IPS DF 6.9 (cell line): ENCODE data around the gene FGF23.

Source experiments
- DNase-seq: peaks from one replicate; pipeline ENCODE4 v3.0.0-alpha.2; 2013; ENCODE audit warnings: low read depth, low spot score
- H3K27ac ChIP-seq: one replicate; pipeline ENCODE4 v1.5.1; 2013; ENCODE audit warnings: low read length, control low read depth
- H3K27me3 ChIP-seq: 2 replicates; pipeline ENCODE4 v1.6.1; 2013; ENCODE audit warnings: mild to moderate bottlenecking, low read length; ENCODE audit not compliant: control insufficient read depth, insufficient read depth
- H3K36me3 ChIP-seq: 2 replicates; pipeline ENCODE4 v1.6.1; 2013; ENCODE audit warnings: low read length; ENCODE audit not compliant: control insufficient read depth, insufficient read depth
- H3K4me1 ChIP-seq: 2 replicates; pipeline ENCODE4 v1.6.1; 2013; ENCODE audit warnings: low read length; ENCODE audit not compliant: control insufficient read depth, insufficient read depth
- H3K4me3 ChIP-seq: 2 replicates; pipeline ENCODE4 v1.5.1; 2013; ENCODE audit warnings: mild to moderate bottlenecking, low read length
- H3K9me3 ChIP-seq: 2 replicates; pipeline ENCODE4 v1.6.1; 2013; ENCODE audit warnings: low read length, inconsistent platforms; ENCODE audit not compliant: control insufficient read depth, insufficient read depth
- WGBS: extraction: QIAGEN DNeasy Blood & Tissue Kit; methylation state at CpG from one replicate; pipeline ENCODE4 v1.1.7; 2013; ENCODE audit warnings: mixed read lengths, missing lambda C conversion rate; ENCODE audit not compliant: insufficient read length, insufficient coverage; 5-methylcytosine and 5-hydroxymethylcytosine counted together

Gene FGF23

DNA sequence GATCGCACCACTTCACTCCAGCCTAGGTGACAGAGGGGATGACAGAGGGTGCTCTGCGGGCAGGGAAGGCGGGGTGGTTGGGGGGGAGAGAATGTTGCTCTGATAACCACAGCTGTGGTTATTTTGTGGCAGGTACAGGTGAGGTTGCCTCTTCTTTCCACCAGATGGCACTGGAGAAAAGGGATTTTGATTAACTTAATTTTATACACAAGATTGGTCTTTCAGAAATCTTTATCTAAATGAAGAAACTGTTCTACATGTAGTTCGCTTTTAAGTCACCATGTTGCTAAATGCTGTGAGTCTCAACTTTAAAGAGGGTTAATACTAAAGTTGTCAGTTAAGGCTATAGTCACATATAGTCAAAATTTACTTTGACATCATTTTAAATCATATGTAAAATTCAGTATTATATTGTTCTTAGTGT is 25.7 kb downstream of the FGF23 start:
- Histone ChIP-seq H3K27ac (no peak overlapping the region), H3K9me3 (no peaks in the 10 kb centered on the region), H3K4me3 (no peak overlapping the region), H3K4me1 (no peaks in the 10 kb centered on the region), H3K27me3 (no peaks in the 10 kb centered on the region), H3K36me3 (no peaks in the 10 kb centered on the region)
- WGBS, result no CpG with 5 or more reads among the region's 4 CpGs
- DNase-seq, result no peak

DNA sequence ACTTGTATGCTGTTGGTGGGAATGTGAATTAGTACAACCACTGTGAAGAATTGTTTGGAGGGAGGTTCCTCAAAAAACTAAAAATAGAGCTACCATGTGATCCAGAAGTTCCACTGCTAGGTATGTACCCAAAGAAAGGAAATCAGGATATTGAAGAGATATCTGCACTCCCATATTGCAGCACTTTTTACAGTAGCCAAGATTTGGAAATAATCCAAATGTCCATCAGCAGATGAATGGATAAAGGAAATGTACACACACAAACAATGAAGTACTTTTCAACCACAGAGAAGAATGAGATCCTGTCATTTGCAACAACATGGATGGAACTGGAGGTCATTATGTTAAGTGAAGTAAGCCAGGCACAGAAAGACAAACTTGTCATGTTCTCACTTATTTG is 32.6 kb downstream of the FGF23 start:
- no peak overlapping the region for H3K4me3 ChIP-seq
- DNase-seq, result no peak
- H3K27me3 ChIP-seq, result no peaks in the 10 kb centered on the region
- H3K4me1 ChIP-seq, result no peaks in the 10 kb centered on the region
- no peaks in the 10 kb centered on the region for H3K9me3 ChIP-seq
- H3K27ac ChIP-seq, result no peak overlapping the region
- no peaks in the 10 kb centered on the region for H3K36me3 ChIP-seq

DNA sequence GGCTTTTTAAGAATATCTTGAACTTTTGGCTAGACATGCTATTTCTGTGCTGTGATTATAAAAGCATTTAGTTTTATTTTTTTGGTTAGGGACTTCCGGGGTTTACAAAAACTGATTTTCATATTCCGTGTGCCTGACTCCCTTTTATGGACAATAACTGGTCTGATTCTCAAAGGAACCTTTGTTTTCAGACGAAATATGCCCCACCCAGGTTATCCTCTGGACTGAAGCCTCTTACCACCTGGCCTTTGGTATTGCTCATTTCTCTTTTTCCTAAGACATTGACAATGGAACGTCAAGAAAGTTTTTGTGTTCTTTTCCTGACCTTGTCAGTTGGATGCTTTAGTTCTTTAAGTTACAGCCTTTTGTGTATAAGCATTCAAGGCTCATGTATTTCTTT is 47.7 kb downstream of the FGF23 start:
- WGBS, result no CpG with 5 or more reads among the region's 4 CpGs
- DNase-seq, result no peak
- Histone ChIP-seq H3K36me3 (no peaks in the 10 kb centered on the region; the same call in 1 of the 2 replicates), H3K9me3 (no peaks in the 10 kb centered on the region), H3K4me3 (no peak overlapping the region), H3K27ac (no peak overlapping the region), H3K4me1 (no peaks in the 10 kb centered on the region), H3K27me3 (no peaks in the 10 kb centered on the region)

DNA sequence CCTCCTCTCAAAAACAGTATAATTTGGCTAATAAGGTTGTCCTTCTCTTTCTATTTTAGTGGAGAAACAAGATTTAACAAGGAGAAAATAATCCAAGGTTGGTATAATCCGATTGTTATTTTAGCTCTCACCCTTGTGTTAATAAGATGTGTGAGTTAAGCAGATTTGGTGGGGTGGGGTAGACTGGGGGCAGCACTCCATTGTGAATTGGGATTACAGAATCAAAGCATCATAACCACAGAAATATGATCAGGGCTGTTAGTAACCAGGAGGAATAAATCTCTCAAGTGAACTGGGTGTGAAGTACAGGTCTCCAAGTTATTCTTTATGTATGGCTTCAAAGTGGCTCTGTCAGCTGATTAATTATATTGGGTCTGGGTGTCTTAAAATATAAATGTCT is 48.3 kb downstream of the FGF23 start:
- Histone ChIP-seq H3K27ac (no peak overlapping the region), H3K9me3 (no peaks in the 10 kb centered on the region), H3K4me3 (no peak overlapping the region), H3K27me3 (no peaks in the 10 kb centered on the region), H3K36me3 (no peaks in the 10 kb centered on the region; the same call in 1 of the 2 replicates), H3K4me1 (no peaks in the 10 kb centered on the region)
- no peak for DNase-seq
- WGBS, result no CpG with 5 or more reads among the region's 1 CpG

DNA sequence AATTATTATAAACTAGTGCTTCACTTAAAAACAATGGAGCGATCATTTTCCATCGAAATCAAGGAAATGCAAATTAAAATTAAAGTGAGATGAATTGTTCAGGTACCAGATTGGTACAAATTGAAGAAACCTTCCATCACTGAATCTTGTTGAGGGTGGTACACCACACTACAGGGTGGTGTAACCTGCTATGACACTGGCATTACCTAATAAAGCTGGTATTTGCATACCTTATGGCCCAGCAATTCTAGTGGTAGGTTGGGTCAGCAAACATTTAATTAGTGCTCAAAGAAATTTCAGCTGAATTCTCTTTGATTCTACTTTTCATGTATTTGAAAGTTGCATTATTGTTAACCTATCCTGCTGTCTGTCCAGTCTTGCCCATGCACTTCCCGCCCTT is 49.3 kb downstream of the FGF23 start:
- Histone ChIP-seq H3K27ac (no peak overlapping the region), H3K4me3 (no peak overlapping the region), H3K36me3 (no peaks in the 10 kb centered on the region; the same call in 1 of the 2 replicates), H3K27me3 (no peaks in the 10 kb centered on the region), H3K4me1 (no peaks in the 10 kb centered on the region), H3K9me3 (no peaks in the 10 kb centered on the region)
- no peak for DNase-seq
- no CpG with 5 or more reads among the region's 3 CpGs for WGBS

DNA sequence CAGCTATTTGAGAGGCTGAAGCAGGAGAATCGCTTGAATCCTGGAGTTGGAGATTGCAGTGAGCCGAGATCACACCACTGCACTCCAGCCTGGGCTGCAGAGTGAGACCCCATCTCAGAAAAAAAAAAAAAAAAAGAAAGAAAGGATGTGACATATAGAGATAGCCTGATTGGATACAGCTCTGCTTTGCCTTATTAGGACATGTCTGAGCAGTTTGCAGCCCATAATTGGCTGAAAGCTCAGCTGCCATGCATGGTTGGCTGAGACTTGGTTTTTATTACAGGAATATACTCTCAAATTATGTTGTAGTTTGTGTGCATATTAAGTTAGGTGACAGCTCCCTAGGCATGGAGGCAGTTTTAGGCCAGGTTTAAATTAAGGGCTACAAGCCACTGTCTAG is 52.2 kb downstream of the FGF23 start:
- no peak for DNase-seq
- Histone ChIP-seq H3K4me1 (no peaks in the 10 kb centered on the region), H3K36me3 (no peaks in the 10 kb centered on the region), H3K27me3 (no peaks in the 10 kb centered on the region), H3K9me3 (no peaks in the 10 kb centered on the region), H3K27ac (no peak overlapping the region), H3K4me3 (no peak overlapping the region)
- WGBS, result no CpG with 5 or more reads among the region's 2 CpGs

DNA sequence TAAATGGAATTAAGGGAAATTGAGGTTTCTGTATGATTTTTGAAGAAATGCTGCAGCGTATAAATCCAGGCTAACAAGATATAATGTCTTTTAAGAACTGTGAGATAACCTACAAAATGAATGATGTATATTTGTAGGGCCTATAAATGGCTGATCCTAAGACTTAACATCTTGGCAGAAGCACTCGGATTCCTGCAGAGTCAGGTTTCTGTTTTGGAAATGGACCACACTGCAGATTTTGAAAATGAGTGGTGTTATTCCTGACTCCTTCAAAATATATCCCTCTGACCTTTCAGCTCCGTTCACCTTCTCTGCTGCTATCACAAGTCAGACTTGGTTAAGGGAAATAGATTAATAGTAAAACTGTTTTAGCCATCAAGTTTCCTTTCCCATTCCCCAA is 53.5 kb downstream of the FGF23 start:
- H3K4me1 ChIP-seq, result no peaks in the 10 kb centered on the region
- no peaks in the 10 kb centered on the region for H3K9me3 ChIP-seq
- no peaks in the 10 kb centered on the region for H3K27me3 ChIP-seq
- H3K4me3 ChIP-seq, result no peak overlapping the region
- no peak overlapping the region for H3K27ac ChIP-seq
- no peak for DNase-seq
- H3K36me3 ChIP-seq, result no peaks in the 10 kb centered on the region
- WGBS, result no CpG with 5 or more reads among the region's 3 CpGs

DNA sequence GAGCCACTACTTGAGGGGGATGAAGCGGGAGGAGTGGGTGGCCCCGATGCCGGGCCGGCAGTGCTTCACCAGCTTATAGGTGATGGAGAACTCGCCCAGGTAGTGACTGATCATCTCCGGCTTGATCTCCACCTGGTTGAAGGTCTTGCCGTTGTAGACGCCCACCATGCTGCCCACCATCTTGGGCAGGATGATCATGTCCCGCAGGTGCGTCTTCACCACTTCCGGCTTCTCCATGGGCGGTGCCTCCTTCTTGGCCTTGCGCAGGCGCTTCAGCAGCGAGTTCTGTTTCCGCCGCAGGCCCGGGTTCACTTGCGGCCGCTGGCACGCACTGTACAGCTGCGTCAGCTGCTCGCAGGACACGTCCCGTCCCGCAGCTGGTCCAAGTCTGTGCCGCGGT is 55.1 kb downstream of the FGF23 start:
- no peaks in the 10 kb centered on the region for H3K27me3 ChIP-seq
- no peak for DNase-seq
- no peaks in the 10 kb centered on the region for H3K4me1 ChIP-seq
- H3K36me3 ChIP-seq, result no peaks in the 10 kb centered on the region
- no peak overlapping the region for H3K4me3 ChIP-seq
- H3K9me3 ChIP-seq, result no peaks in the 10 kb centered on the region
- H3K27ac ChIP-seq, result no peak overlapping the region
- WGBS, result no CpG with 5 or more reads among the region's 28 CpGs

DNA sequence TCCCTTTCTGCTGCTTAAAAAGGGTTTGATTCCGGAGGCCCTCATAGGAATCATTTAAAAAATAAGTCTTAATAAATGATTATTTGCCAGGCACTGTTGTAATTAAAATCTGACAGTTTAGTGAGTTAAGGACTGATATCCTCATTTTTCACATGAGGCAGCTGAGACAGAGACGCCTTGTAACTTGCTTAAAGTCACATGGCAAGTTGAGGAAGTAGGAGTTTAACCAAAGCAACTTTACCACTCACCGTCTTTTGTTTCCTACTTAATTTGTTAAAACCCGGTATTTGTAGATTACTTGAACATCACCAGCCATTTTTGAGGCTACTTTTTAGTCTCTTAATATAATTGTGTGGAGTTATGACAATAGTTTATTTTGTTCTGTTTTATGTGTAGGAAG is 56.1 kb downstream of the FGF23 start:
- no CpG with 5 or more reads among the region's 4 CpGs for WGBS
- H3K27ac ChIP-seq, result no peak overlapping the region
- H3K36me3 ChIP-seq, result no peaks in the 10 kb centered on the region
- H3K4me1 ChIP-seq, result no peaks in the 10 kb centered on the region
- H3K27me3 ChIP-seq, result no peaks in the 10 kb centered on the region
- no peak overlapping the region for H3K4me3 ChIP-seq
- no peaks in the 10 kb centered on the region for H3K9me3 ChIP-seq
- no peak for DNase-seq

DNA sequence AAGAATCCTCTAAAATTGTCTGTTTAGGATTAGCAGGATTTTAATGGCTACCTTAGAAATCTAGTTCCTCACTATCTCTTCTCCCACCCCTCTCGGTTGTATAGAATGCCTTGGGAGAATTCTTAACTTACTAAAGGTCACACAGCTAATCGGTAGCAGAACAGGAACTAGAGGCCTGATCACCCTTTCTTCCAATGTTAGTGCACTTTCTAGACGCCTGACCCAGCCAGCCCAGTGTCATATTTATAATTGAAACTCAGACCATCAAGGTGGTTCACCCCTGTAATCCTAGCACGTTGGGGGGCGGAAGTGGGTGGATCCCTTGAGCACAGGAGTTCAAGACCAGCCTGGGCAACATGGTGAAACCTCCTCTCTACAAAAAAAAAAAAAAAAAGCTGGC is 56.8 kb downstream of the FGF23 start:
- WGBS, result no CpG with 5 or more reads among the region's 5 CpGs
- no peaks in the 10 kb centered on the region for H3K9me3 ChIP-seq
- H3K27me3 ChIP-seq, result no peaks in the 10 kb centered on the region
- no peak overlapping the region for H3K27ac ChIP-seq
- H3K36me3 ChIP-seq, result no peaks in the 10 kb centered on the region
- DNase-seq, result no peak
- H3K4me3 ChIP-seq, result no peak overlapping the region
- no peaks in the 10 kb centered on the region for H3K4me1 ChIP-seq

DNA sequence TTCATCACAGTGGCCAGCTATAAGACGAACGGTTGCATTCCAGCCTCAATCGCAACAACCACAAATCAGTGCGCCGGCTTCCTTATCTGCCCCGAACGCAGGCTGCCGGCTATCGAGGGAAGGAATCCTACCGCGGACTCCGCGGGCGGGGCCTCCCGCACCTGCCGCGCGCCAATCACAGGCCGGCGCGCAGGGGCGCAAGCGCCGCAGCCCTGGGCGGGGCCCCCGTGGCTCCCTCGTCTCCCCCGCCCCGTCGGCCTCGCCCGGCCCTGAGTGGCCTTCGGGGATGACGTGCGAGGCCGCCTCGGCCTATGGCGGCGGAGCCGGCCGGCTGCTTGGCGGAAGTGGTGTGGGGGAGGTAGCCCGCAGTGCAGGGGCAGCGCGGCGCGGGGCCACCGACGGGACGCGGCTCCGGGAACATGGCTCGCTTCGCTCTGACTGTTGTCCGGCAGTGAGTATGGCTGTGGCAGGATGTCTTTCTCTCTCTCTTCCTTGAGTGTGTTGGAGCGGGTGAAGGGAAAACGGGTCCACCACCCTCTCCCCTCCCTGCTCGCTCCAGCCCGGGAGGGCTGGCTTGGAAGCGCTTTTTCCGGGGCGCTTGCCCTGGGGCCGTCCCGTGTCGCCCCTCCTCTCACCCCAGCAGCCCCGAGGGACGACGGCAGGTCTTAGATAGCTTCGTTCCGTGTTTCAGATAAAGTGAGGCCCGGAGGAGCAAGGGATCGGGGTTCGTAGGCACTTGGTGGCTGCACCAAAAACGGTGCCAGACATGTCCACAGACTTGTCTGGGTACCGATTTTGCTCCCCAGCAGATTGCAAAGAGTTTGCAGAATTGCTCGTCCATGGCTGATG is 58.4 kb downstream of the FGF23 start, which contains the start of gene TIGAR:
Gene TIGAR, plus strand, starts transcription at position 361 of the 849 bp plus-strand sequence. Its CDS starts 59 bp downstream, at position 420.
- no peaks in the 10 kb centered on the region for H3K36me3 ChIP-seq
- no peak within 1 kb of the TSS for H3K27ac ChIP-seq
- WGBS, result no CpG with 5 or more reads among the region's 76 CpGs
- H3K4me1 ChIP-seq, result no peaks in the 10 kb centered on the region
- DNase-seq, result peak; percentile 79
- peak within 1 kb of the TSS; percentile 83 for H3K4me3 ChIP-seq
- H3K27me3 ChIP-seq, result no peaks in the 10 kb centered on the region
- no peaks in the 10 kb centered on the region for H3K9me3 ChIP-seq
